ENCODE results near the gene SLC27A2. TPM values are rescaled to one million over a fixed set of nuclear protein-coding genes. Genes with fewer than 3 reads are reported as not detected.

Gene SLC27A2
- total and polyA plus RNA-seq, 2 experiments from 2014 or later = 2.8 to 9.4 TPM

DNA sequence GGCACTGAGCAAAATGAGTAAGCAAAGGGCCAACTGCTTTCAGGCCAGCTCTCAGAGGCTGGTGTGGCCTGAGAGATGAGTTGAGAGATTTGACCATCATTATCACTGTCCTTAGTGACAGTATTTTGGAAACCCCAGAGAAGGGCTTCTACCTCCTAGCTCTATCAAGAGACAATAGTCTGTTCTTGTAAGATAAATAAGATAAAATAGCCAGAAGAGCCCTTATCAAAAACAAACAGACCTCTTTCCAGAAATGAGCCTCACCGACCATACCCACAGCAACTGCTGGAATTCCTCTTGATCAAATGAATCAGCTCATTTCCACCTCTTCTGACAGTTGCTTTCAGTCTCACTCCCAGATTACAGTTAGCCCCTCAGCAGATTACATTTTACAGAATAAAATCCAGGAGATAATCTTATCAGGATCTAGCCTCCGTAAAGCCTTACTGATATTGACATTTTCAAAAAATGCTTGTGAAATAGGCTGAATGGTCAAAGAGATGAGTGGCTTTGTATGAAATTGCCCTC, 79.0 kb downstream of the SLC27A2 start:
- Histone ChIP-seq H3K27ac (ENCODE audit: low read depth) (no peak overlapping the region), H3K27me3 (ENCODE audit: insufficient read depth) (no peaks in the 10 kb centered on the region), H3K4me1 (ENCODE audit: insufficient read depth) (no peaks in the 10 kb centered on the region), H3K9me2 (ENCODE audit: insufficient read depth) (0 out of 2 replicates have a peak, but pooled peaks cover 7% of the 10 kb centered on the region), H2AFZ (no peak overlapping the region), H3F3A (replicated peaks; ENCODE audit: low read depth) (no peaks in the 10 kb centered on the region), H3K79me2 (replicated peaks; ENCODE audit: insufficient read depth) (no peaks in the 10 kb centered on the region), H3K4me3 (no peak overlapping the region), H3K4me2 (no peak overlapping the region), H3K36me3 (ENCODE audit: insufficient read depth) (no peaks in the 10 kb centered on the region), H4K20me1 (replicated peaks; ENCODE audit: insufficient read depth) (no peaks in the 10 kb centered on the region)
- Mint-ChIP-seq H3K27ac (no peak overlapping the region), H3K9me3 (no peaks in the 10 kb centered on the region), H3K4me3 (no peak overlapping the region), H3K27me3 (ENCODE audit: insufficient read depth, low read depth, poor library complexity) (peaks cover 2% of the 10 kb centered on the region), H3K4me1 (peaks cover 8% of the 10 kb centered on the region; the same call in 2 of the 3 replicates), H3K36me3 (ENCODE audit: low read depth) (no peaks in the 10 kb centered on the region)
- TF ChIP-seq EZH2phosphoT487 (IDR thresholded peaks at IDR 0.05; ENCODE audit: unreplicated experiment) (no peak), JUNB (IDR thresholded peaks at IDR 0.05; ENCODE audit: unreplicated experiment) (no peak), ZNF114 (CRISPR knock-in tag; IDR thresholded peaks at IDR 0.05) (no peak), ZNF331 (CRISPR knock-in tag; IDR thresholded peaks at IDR 0.05; ENCODE audit: low read depth) (no peak), STAT1 (IDR thresholded peaks at IDR 0.05; ENCODE audit: unreplicated experiment) (no peak), NANOG (IDR thresholded peaks at IDR 0.05; ENCODE audit: borderline replicate concordance) (no peak), CREB1 (CRISPR knock-in tag; IDR thresholded peaks at IDR 0.05; ENCODE audit: low read depth) (no peak)
- TF ChIP-seq, protein P1, sequence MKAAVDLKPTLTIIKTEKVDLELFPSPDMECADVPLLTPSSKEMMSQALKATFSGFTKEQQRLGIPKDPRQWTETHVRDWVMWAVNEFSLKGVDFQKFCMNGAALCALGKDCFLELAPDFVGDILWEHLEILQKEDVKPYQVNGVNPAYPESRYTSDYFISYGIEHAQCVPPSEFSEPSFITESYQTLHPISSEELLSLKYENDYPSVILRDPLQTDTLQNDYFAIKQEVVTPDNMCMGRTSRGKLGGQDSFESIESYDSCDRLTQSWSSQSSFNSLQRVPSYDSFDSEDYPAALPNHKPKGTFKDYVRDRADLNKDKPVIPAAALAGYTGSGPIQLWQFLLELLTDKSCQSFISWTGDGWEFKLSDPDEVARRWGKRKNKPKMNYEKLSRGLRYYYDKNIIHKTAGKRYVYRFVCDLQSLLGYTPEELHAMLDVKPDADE (IDR thresholded peaks at IDR 0.05) = no peak
- TF ChIP-seq, protein P2, sequence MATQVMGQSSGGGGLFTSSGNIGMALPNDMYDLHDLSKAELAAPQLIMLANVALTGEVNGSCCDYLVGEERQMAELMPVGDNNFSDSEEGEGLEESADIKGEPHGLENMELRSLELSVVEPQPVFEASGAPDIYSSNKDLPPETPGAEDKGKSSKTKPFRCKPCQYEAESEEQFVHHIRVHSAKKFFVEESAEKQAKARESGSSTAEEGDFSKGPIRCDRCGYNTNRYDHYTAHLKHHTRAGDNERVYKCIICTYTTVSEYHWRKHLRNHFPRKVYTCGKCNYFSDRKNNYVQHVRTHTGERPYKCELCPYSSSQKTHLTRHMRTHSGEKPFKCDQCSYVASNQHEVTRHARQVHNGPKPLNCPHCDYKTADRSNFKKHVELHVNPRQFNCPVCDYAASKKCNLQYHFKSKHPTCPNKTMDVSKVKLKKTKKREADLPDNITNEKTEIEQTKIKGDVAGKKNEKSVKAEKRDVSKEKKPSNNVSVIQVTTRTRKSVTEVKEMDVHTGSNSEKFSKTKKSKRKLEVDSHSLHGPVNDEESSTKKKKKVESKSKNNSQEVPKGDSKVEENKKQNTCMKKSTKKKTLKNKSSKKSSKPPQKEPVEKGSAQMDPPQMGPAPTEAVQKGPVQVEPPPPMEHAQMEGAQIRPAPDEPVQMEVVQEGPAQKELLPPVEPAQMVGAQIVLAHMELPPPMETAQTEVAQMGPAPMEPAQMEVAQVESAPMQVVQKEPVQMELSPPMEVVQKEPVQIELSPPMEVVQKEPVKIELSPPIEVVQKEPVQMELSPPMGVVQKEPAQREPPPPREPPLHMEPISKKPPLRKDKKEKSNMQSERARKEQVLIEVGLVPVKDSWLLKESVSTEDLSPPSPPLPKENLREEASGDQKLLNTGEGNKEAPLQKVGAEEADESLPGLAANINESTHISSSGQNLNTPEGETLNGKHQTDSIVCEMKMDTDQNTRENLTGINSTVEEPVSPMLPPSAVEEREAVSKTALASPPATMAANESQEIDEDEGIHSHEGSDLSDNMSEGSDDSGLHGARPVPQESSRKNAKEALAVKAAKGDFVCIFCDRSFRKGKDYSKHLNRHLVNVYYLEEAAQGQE (IDR thresholded peaks at IDR 0.05; ENCODE audit: unreplicated experiment) = no peak
- TF ChIP-seq, protein P3, sequence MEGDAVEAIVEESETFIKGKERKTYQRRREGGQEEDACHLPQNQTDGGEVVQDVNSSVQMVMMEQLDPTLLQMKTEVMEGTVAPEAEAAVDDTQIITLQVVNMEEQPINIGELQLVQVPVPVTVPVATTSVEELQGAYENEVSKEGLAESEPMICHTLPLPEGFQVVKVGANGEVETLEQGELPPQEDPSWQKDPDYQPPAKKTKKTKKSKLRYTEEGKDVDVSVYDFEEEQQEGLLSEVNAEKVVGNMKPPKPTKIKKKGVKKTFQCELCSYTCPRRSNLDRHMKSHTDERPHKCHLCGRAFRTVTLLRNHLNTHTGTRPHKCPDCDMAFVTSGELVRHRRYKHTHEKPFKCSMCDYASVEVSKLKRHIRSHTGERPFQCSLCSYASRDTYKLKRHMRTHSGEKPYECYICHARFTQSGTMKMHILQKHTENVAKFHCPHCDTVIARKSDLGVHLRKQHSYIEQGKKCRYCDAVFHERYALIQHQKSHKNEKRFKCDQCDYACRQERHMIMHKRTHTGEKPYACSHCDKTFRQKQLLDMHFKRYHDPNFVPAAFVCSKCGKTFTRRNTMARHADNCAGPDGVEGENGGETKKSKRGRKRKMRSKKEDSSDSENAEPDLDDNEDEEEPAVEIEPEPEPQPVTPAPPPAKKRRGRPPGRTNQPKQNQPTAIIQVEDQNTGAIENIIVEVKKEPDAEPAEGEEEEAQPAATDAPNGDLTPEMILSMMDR (conservative IDR thresholded peaks at IDR 0.05; ENCODE audit: low read depth in 2 of 2) = no peak
- TF ChIP-seq, protein P4, sequence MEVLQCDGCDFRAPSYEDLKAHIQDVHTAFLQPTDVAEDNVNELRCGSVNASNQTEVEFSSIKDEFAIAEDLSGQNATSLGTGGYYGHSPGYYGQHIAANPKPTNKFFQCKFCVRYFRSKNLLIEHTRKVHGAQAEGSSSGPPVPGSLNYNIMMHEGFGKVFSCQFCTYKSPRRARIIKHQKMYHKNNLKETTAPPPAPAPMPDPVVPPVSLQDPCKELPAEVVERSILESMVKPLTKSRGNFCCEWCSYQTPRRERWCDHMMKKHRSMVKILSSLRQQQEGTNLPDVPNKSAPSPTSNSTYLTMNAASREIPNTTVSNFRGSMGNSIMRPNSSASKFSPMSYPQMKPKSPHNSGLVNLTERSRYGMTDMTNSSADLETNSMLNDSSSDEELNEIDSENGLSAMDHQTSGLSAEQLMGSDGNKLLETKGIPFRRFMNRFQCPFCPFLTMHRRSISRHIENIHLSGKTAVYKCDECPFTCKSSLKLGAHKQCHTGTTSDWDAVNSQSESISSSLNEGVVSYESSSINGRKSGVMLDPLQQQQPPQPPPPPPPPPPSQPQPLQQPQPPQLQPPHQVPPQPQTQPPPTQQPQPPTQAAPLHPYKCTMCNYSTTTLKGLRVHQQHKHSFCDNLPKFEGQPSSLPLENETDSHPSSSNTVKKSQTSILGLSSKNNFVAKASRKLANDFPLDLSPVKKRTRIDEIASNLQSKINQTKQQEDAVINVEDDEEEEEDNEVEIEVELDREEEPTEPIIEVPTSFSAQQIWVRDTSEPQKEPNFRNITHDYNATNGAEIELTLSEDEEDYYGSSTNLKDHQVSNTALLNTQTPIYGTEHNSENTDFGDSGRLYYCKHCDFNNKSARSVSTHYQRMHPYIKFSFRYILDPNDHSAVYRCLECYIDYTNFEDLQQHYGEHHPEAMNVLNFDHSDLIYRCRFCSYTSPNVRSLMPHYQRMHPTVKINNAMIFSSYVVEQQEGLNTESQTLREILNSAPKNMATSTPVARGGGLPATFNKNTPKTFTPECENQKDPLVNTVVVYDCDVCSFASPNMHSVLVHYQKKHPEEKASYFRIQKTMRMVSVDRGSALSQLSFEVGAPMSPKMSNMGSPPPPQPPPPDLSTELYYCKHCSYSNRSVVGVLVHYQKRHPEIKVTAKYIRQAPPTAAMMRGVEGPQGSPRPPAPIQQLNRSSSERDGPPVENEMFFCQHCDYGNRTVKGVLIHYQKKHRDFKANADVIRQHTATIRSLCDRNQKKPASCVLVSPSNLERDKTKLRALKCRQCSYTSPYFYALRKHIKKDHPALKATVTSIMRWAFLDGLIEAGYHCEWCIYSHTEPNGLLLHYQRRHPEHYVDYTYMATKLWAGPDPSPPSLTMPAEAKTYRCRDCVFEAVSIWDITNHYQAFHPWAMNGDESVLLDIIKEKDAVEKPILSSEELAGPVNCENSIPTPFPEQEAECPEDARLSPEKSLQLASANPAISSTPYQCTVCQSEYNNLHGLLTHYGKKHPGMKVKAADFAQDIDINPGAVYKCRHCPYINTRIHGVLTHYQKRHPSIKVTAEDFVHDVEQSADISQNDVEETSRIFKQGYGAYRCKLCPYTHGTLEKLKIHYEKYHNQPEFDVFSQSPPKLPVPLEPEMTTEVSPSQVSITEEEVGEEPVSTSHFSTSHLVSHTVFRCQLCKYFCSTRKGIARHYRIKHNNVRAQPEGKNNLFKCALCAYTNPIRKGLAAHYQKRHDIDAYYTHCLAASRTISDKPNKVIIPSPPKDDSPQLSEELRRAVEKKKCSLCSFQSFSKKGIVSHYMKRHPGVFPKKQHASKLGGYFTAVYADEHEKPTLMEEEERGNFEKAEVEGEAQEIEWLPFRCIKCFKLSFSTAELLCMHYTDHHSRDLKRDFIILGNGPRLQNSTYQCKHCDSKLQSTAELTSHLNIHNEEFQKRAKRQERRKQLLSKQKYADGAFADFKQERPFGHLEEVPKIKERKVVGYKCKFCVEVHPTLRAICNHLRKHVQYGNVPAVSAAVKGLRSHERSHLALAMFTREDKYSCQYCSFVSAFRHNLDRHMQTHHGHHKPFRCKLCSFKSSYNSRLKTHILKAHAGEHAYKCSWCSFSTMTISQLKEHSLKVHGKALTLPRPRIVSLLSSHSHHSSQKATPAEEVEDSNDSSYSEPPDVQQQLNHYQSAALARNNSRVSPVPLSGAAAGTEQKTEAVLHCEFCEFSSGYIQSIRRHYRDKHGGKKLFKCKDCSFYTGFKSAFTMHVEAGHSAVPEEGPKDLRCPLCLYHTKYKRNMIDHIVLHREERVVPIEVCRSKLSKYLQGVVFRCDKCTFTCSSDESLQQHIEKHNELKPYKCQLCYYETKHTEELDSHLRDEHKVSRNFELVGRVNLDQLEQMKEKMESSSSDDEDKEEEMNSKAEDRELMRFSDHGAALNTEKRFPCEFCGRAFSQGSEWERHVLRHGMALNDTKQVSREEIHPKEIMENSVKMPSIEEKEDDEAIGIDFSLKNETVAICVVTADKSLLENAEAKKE (CRISPR knock-in tag; IDR thresholded peaks at IDR 0.05) = no peak
- no peak for ATAC-seq
- DNase-seq (ENCODE audit: low spot score) = no peak

Measured in GM23338 (cell line).